ENCODE measurements around the gene ALX3.

The ALX3 gene

GRCh38 chr1:110070671-110071242, at the start of gene ALX3:
TSS of gene ALX3 (minus strand) at chr1:110070672. CDS start at chr1:110070612, 60 bp downstream.
- DNase-seq, result no peak

- DNase-seq, result no peak
Observed at GRCh38 chr1:110119843-110120242, 49.4 kb upstream of the ALX3 start.

- peak in 1 of 51 donors; percentile 27 for DNase-seq
Observed at GRCh38 chr1:110118636-110119396, 48.3 kb upstream of the ALX3 start.

GRCh38 chr1:110114784-110115183, 44.3 kb upstream of the ALX3 start:
- no peak for DNase-seq

- no peak for DNase-seq
Observed at GRCh38 chr1:110114173-110114572, 43.7 kb upstream of the ALX3 start.

GRCh38 chr1:110113551-110113950, 43.1 kb upstream of the ALX3 start:
- no peak for DNase-seq

GRCh38 chr1:110112656-110113055, 42.2 kb upstream of the ALX3 start:
- DNase-seq, result no peak

- no peak for DNase-seq
Observed at GRCh38 chr1:110112143-110112542, 41.7 kb upstream of the ALX3 start, which contains the start of gene UBL4B. TSS of gene UBL4B (plus strand) at chr1:110112443. CDS start at chr1:110112535, 92 bp downstream.

- no peak for DNase-seq
Observed at GRCh38 chr1:110111081-110111480, 40.6 kb upstream of the ALX3 start.

- no peak for DNase-seq
Observed at GRCh38 chr1:110107867-110108469, 37.5 kb upstream of the ALX3 start.

- DNase-seq, result peak in 42 of 51 donors; percentile 7 to 74 (median 44)
Observed at GRCh38 chr1:110106013-110106941, 35.8 kb upstream of the ALX3 start.

GRCh38 chr1:110102081-110102480, 31.6 kb upstream of the ALX3 start:
- DNase-seq, result no peak

GRCh38 chr1:110100335-110100734, 29.9 kb upstream of the ALX3 start:
- DNase-seq, result no peak

- no peak for DNase-seq
Observed at GRCh38 chr1:110098222-110099026, 28.0 kb upstream of the ALX3 start.

- no peak for DNase-seq
Observed at GRCh38 chr1:110097507-110098221, 27.2 kb upstream of the ALX3 start.

- no peak for DNase-seq
Observed at GRCh38 chr1:110094931-110095654, 24.6 kb upstream of the ALX3 start.

- DNase-seq, result no peak
Observed at GRCh38 chr1:110092991-110093390, 22.5 kb upstream of the ALX3 start.

GRCh38 chr1:110091791-110092190, 21.3 kb upstream of the ALX3 start:
- DNase-seq, result no peak

- DNase-seq, result no peak
Observed at GRCh38 chr1:110091381-110091780, 20.9 kb upstream of the ALX3 start.
